Right lung (tissue), 5 donors: ENCODE results near the gene CXCL12. TPM values are rescaled to one million over a fixed set of nuclear protein-coding genes. Genes with fewer than 3 reads are reported as not detected.

Experiments used
- DNase-seq, 2 donors: peaks; one replicate each; pipeline ENCODE4 v3.0.0-alpha.2; 2013
- polyA plus RNA-seq, 5 donors: library from polyadenylated mRNA; unstranded; fragments of 120-200 nt; gene quantifications; one replicate each; pipeline versions ENCODE4 v1.2.1 to v1.2.3, GENCODE V29; 2013; ENCODE audit warnings: inconsistent platforms in 1 of 5, low replicate concordance in 1 of 5; ENCODE audit not compliant: insufficient read length in 5 of 5, insufficient read depth in 1 of 5

CXCL12 gene
- polyA plus RNA-seq, 5 donors: 169 to 244 (median 196) TPM

GRCh38 chr10:44339218-44339617 is 45.7 kb downstream of the CXCL12 start:
- no peak for DNase-seq

- DNase-seq: no peak
Observed at GRCh38 chr10:44337081-44337480, 47.8 kb downstream of the CXCL12 start.

- no peak for DNase-seq
Observed at GRCh38 chr10:44335330-44336021, 49.4 kb downstream of the CXCL12 start.

- DNase-seq: no peak
Observed at GRCh38 chr10:44334621-44335184, 50.2 kb downstream of the CXCL12 start.

- no peak for DNase-seq
Observed at GRCh38 chr10:44334091-44334490, 50.8 kb downstream of the CXCL12 start.

GRCh38 chr10:44333511-44333910 is 51.4 kb downstream of the CXCL12 start:
- no peak for DNase-seq

- no peak for DNase-seq
Observed at GRCh38 chr10:44332465-44332864, 52.4 kb downstream of the CXCL12 start.

- DNase-seq: no peak
Observed at GRCh38 chr10:44330431-44330830, 54.5 kb downstream of the CXCL12 start.

GRCh38 chr10:44327461-44327860 is 57.4 kb downstream of the CXCL12 start:
- DNase-seq: no peak
